Sigmoid colon (tissue), 4 donors: ENCODE data around the gene TRIM59.

ENCODE experiments used
- EP300 ChIP-seq, 4 donors: sonication (generic); formaldehyde crosslinking; IDR thresholded peaks; one replicate each; pipeline ENCODE4 v1.6.1; 2017; ENCODE audit warnings: antibody characterized with exemption in 4 of 4
- POLR2A ChIP-seq, 2 donors: fragments of 450-650 bp; IDR thresholded peaks; one replicate each; pipeline ENCODE4 v1.6.1; 2016; ENCODE audit warnings: antibody characterized with exemption in 2 of 2, mild to moderate bottlenecking in 2 of 2, moderate library complexity in 2 of 2
- POLR2AphosphoS5 ChIP-seq, 4 donors: sonication (generic); formaldehyde crosslinking; IDR thresholded peaks; one replicate each; pipeline ENCODE4 v1.6.1; 2017; ENCODE audit warnings: antibody characterized with exemption in 4 of 4

- TF ChIP-seq POLR2AphosphoS5 (IDR thresholded peaks at IDR 0.05) (no peak), EP300 (IDR thresholded peaks at IDR 0.05) (no peak), POLR2A (IDR thresholded peaks at IDR 0.05) (no peak)
These were observed 20.6 kb upstream of the TRIM59 start for GRCh38 chr3:160470181-160470580.
